Stimulated activated effector memory CD8-positive, alpha-beta T cell treated with anti-CD3 and anti-CD28 coated beads, Interleukin-12 subunit alpha, Interleukin-12 subunit beta, amount 100 ng/mL, for 72 hours (primary cell): Measurements from ENCODE around the gene ANKRD30BL.
A peak's percentile ranks its signal among the peaks of the same experiment; 100 is the strongest.
"Not testable (repeated sequence)": the region's sequence is repeated elsewhere in the genome, so short reads cannot be mapped to it uniquely, and the experiment has no call there.

Experiments
- ATAC-seq: fragments of 150-1000 bp; cut with Tn5 transposase; 2 replicates; pipeline ENCODE4 v1.10.0; 2021
- DNase-seq, 2 donors: peaks; one replicate each; pipeline ENCODE4 v3.0.0; 2021 to 2022; ENCODE audit warnings: low spot score in 2 of 2
- H3K27ac Mint-ChIP-seq: one replicate; pipeline ENCODE4 v1.8.0; 2022; ENCODE audit warnings: mild to moderate bottlenecking, mixed read lengths
- H3K36me3 Mint-ChIP-seq: one replicate; pipeline ENCODE4 v1.8.0; 2022; ENCODE audit warnings: mild to moderate bottlenecking, mixed read lengths
- H3K4me1 Mint-ChIP-seq: one replicate; pipeline ENCODE4 v1.8.0; 2022; ENCODE audit warnings: mixed read lengths
- H3K4me3 Mint-ChIP-seq: one replicate; pipeline ENCODE4 v1.8.0; 2022; ENCODE audit warnings: mild to moderate bottlenecking, mixed read lengths
- H3K9me3 Mint-ChIP-seq: one replicate; pipeline ENCODE4 v1.8.0; 2022; ENCODE audit warnings: mixed read lengths

The ANKRD30BL gene, protein sequence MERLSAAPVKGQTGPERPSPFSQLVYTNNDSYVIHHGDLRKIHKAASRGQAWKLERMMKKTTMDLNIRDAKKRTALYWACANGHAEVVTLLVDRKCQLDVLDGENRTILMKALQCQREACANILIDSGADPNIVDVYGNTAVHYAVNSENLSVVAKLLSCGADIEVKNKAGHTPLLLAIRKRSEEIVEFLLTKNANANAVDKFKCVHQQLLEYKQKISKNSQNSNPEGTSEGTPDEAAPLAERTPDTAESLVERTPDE

DNA sequence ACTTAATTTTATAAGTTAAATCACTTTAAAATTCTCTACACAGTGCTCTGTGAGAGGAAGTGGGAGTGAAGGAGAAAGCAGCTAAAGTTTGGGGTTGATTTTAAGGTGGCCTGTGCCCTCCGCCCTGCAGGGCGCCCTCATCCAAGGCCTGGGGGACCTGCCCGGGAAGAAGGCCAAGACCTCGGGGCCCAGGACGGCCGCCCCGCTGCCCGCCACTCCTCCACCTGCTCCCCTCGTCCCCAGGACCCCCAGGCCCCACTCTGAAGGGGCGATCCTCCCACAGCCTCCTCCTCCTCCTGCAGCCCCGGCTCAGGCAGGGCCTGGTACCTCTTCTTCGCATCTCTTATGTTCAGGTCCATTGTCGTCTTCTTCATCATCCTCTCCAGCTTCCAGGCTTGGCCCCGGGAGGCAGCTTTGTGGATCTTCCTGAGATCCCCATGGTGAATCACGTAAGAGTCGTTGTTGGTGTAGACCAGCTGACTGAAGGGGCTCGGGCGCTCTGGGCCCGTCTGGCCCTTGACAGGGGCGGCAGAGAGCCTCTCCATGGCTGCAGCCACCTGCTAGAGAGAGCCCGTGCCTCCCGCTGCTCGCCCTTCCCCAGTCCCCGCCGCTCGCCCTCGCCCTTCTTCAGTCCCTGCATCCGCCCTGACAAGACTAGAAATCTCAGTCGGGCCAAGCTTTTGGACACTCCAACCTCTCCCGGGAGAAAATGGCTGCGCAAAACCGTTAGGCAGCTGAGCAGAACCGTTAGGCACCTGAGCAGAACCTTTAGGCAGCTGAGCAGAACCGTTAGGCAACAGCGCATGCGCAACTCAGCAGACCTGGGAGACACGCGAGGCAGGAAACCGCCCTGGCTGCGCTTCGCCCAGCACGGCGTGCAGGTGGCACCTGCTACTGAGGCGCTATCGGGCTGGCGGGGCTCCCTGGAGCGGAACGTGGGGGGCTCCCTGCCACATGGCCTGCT lies at the start of gene ANKRD30BL:
ANKRD30BL (minus strand) TSS at position 792 of the 964 bp plus-strand sequence; CDS start at position 545, 247 bp downstream.
- not testable (repeated sequence) for H3K4me3 Mint-ChIP-seq, ATAC-seq, H3K4me1 Mint-ChIP-seq, H3K36me3 Mint-ChIP-seq, DNase-seq, H3K9me3 Mint-ChIP-seq, H3K27ac Mint-ChIP-seq

DNA sequence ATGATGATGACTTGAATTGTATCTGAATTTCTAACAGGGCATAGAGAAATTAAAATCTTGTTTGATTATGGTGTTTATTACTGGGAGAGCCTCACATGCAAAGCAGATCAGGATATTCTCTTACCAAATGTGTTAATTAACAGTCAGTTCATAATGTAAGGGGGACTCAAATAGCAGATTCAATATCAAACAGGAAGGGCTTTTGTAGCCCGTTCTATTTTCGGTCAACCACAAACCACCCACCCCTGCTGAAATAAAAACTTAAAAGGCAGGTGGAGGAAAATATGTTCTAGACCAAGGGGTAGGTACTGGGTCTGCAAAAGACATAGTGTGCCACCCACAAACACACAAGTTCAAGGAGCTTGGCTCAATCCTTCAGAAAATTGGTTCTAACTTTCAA lies 41.1 kb upstream of the ANKRD30BL start:
- DNase-seq, H3K9me3 Mint-ChIP-seq, H3K4me3 Mint-ChIP-seq, H3K36me3 Mint-ChIP-seq, ATAC-seq, H3K27ac Mint-ChIP-seq, H3K4me1 Mint-ChIP-seq: not testable (repeated sequence)

DNA sequence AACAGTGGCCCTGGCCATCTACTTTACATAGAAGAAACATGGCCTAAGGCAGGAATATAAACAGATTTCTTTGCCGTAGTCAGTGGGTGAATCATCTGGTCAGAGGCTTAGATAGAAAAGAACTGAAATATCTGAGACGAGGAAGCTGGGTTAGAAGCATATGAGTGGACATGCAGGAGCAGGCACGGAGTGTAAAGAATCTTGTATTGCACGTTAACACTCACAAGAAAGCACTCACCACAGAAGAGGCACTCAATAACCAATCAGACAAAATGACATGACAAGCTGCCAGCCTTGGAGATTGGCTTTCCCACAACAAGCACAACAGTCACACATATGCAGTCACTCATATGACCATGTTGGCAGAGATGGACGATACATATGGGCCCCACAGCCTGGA lies 31.1 kb upstream of the ANKRD30BL start:
- not testable (repeated sequence) for H3K9me3 Mint-ChIP-seq, DNase-seq, H3K4me1 Mint-ChIP-seq, H3K36me3 Mint-ChIP-seq, H3K27ac Mint-ChIP-seq, ATAC-seq, H3K4me3 Mint-ChIP-seq

DNA sequence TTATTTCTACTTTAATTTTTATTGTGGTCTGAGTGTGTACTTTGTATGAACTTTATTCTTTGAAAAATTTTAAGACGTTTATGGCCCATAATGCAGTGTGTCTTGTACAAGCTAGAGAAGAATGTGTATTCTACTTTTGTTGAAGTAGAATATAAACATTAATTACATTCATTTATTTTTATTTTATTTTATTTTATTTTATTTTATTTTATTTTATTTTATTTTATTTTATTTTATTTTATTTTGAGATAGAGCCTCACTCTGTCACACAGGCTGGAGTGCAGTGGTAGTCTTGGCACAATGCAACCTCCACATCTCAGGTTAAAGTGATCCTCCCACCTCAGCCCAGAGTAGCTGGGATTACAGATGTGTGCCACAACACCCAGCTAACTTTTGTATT lies 5.3 kb upstream of the ANKRD30BL start:
- H3K36me3 Mint-ChIP-seq, DNase-seq, H3K9me3 Mint-ChIP-seq, H3K4me1 Mint-ChIP-seq, ATAC-seq, H3K4me3 Mint-ChIP-seq, H3K27ac Mint-ChIP-seq: not testable (repeated sequence)

DNA sequence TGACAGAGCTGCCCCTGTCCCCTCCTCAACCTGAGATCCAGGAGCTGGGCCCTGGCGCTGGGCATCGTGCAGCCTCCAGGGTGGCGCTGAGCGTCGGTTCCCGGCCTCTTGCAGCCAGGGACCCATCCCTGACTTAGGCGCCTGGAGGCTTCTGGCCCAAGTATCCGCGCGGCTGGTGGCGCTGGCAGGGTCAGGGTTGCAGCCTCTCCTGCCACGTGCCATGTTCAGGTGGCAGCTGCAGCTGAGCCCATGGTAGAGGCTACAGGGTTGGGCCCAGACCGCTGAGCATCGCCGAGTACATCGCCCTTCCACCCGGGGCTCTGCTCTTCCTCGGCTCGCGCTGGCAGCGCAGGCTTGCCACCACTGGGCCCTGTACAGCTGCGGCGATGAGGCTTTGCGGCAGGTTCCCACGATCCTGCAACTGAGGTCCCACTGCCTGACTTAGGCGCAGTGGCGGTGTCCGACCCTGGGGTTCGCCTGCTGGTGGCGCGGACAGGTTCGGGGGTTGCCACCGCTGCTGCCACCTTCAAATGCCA lies 441 bp upstream of the ANKRD30BL start:
- not testable (repeated sequence) for H3K27ac Mint-ChIP-seq, DNase-seq, H3K4me3 Mint-ChIP-seq, H3K36me3 Mint-ChIP-seq, H3K9me3 Mint-ChIP-seq, H3K4me1 Mint-ChIP-seq, ATAC-seq

DNA sequence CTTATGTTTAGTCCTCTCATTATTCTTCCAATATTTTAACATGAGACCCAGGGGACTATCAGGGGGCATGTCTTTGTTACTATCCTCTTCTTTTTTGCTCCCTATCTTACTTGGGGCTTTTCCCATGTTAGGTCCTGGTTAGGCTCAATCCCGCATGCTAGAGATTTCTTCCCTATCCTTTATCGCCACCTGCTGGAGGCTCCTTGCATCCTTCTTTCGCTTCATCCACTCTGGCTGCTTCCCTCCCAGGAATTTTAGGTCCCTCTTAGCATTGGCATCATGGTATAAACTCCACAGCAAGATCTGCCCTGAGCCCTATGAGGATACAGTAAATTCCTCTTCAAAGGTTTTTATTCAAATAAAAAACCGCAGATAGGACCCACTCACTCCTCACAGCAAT lies 15.0 kb downstream of the ANKRD30BL start:
- DNase-seq: peak in 1 of 2 donors; percentile 51
- H3K4me1 Mint-ChIP-seq, H3K27ac Mint-ChIP-seq, ATAC-seq, H3K36me3 Mint-ChIP-seq, H3K9me3 Mint-ChIP-seq, H3K4me3 Mint-ChIP-seq: not testable (repeated sequence)
